RWPE1 (cell line): ENCODE results near the gene SYTL3.

Source experiments
- CTCF ChIA-PET: fragments of 350-600 bp; sonication (Branson Sonifier 250); formaldehyde crosslinking; extraction: SDS; loops from one replicate; lab custom pipeline; 2021; lab: Yijun Ruan, JAX
- POLR2A ChIA-PET: fragments of 400-600 bp; formaldehyde crosslinking; extraction: SDS; loops from one replicate; lab custom pipeline; 2020; ENCODE audit warnings: antibody characterized with exemption; ENCODE audit not compliant: low non-redundant PET; lab: Yijun Ruan, JAX
- DNase-seq: peaks from one replicate; pipeline ENCODE4 v3.0.0; 2012; ENCODE audit warnings: low spot score
- H3K27ac ChIP-seq: fragments of 450-650 bp; 2 replicates; pipeline ENCODE4 v1.5.1; 2017
- CTCF ChIP-seq: fragments of 450-650 bp; conservative IDR thresholded peaks from 2 replicates; pipeline ENCODE4 v1.5.1; 2017; ENCODE audit warnings: low read depth, mild to moderate bottlenecking

SYTL3 gene

GRCh38 chr6:158622545-158623190 lies 27.2 kb upstream of the SYTL3 start:
- no peak for DNase-seq
- ChIA-PET POLR2A (no interaction called here), CTCF (no interaction called here)
- TF ChIP-seq CTCF, result no peak
- H3K27ac ChIP-seq, result no peak overlapping the region

- peak overlapping the region; percentile 27 for H3K27ac ChIP-seq
- POLR2A ChIA-PET, result no interaction called here
- no peak for TF ChIP-seq CTCF
- CTCF ChIA-PET, result interaction anchor here (0.8 kb wide), 1 partner anchor 482 kb away, joined by 3 read pairs; no protein-coding TSS in a partner anchor
- DNase-seq, result no peak
These were observed 24.9 kb upstream of the SYTL3 start for GRCh38 chr6:158624684-158625682.

- DNase-seq, result no peak
- CTCF ChIA-PET, result interaction anchor here (0.8 kb wide), 1 partner anchor 483 kb away, joined by 3 read pairs; no protein-coding TSS in a partner anchor
- TF ChIP-seq CTCF, result no peak
- 0 out of 2 replicates have a peak overlapping the region, but pooled peaks have one; percentile 18 for H3K27ac ChIP-seq
- POLR2A ChIA-PET, result no interaction called here
These were observed 24.0 kb upstream of the SYTL3 start for GRCh38 chr6:158625881-158626305.

GRCh38 chr6:158626360-158627167 lies 23.3 kb upstream of the SYTL3 start:
- no peak for TF ChIP-seq CTCF
- no peak for DNase-seq
- ChIA-PET POLR2A (no interaction called here), CTCF (no interaction called here)
- H3K27ac ChIP-seq, result 0 out of 2 replicates have a peak overlapping the region, but pooled peaks have one; percentile 18

- H3K27ac ChIP-seq, result no peak overlapping the region
- DNase-seq, result no peak
- POLR2A ChIA-PET, result no interaction called here
- no peak for TF ChIP-seq CTCF
- CTCF ChIA-PET, result interaction anchor here (0.6 kb wide), 1 partner anchor 22 kb away, joined by 3 read pairs; no protein-coding TSS in a partner anchor
These were observed 22.5 kb upstream of the SYTL3 start for GRCh38 chr6:158627168-158627939.
